Measurements from ENCODE around the gene TENM4. TPM values are rescaled to one million over a fixed set of nuclear protein-coding genes. Genes with fewer than 3 reads are reported as not detected.

The TENM4 gene
- total and polyA plus RNA-seq, 2 of the 8 experiments (the other 6 are each of a cell fraction or from before 2014, with no cell fraction given), result 3.5 to 7.2 TPM

- TF ChIP-seq USF2 (IDR thresholded peaks at IDR 0.05; ENCODE audit: low read length), result no peak
These were observed 681.8 kb downstream of the TENM4 start (continued) for GRCh38 chr11:78759071-78759470.
